IPS-NIHi11 (cell line): ENCODE data around the gene FAM240B.

Experiments used
- DNase-seq: peaks from one replicate; pipeline ENCODE4 v3.0.0; 2012; ENCODE audit warnings: mixed read lengths, low spot score

Gene FAM240B

GRCh38 chr9:38699337-38699736 lies 20.6 kb downstream of the FAM240B start:
- DNase-seq = no peak

- no peak for DNase-seq
These were observed 22.1 kb downstream of the FAM240B start for GRCh38 chr9:38697776-38698300.

- no peak for DNase-seq
These were observed 22.9 kb downstream of the FAM240B start for GRCh38 chr9:38696999-38697398.

GRCh38 chr9:38694676-38695075 lies 25.3 kb downstream of the FAM240B start:
- no peak for DNase-seq

- no peak for DNase-seq
These were observed 27.2 kb downstream of the FAM240B start for GRCh38 chr9:38692707-38693106.

- no peak for DNase-seq
These were observed 29.4 kb downstream of the FAM240B start for GRCh38 chr9:38690574-38690973.

GRCh38 chr9:38689678-38690077 lies 30.3 kb downstream of the FAM240B start:
- DNase-seq = peak; percentile 69

GRCh38 chr9:38687992-38688391 lies 31.9 kb downstream of the FAM240B start:
- DNase-seq = no peak

- DNase-seq = no peak
These were observed 32.5 kb downstream of the FAM240B start for GRCh38 chr9:38687389-38687842.

GRCh38 chr9:38686933-38687332 lies 33.0 kb downstream of the FAM240B start:
- DNase-seq = no peak

GRCh38 chr9:38685535-38685934 lies 34.4 kb downstream of the FAM240B start:
- DNase-seq = no peak

- no peak for DNase-seq
These were observed 36.6 kb downstream of the FAM240B start for GRCh38 chr9:38683336-38683735.

- peak; percentile 29 for DNase-seq
These were observed 37.2 kb downstream of the FAM240B start for GRCh38 chr9:38682713-38683112.

GRCh38 chr9:38681747-38682227 lies 38.1 kb downstream of the FAM240B start:
- DNase-seq = no peak

- no peak for DNase-seq
These were observed 39.0 kb downstream of the FAM240B start for GRCh38 chr9:38680837-38681445.

GRCh38 chr9:38677660-38678303 lies 42.2 kb downstream of the FAM240B start:
- DNase-seq = no peak

GRCh38 chr9:38675831-38676230 lies 44.1 kb downstream of the FAM240B start:
- no peak for DNase-seq

- no peak for DNase-seq
These were observed 44.7 kb downstream of the FAM240B start for GRCh38 chr9:38675211-38675610.

GRCh38 chr9:38673399-38674193 lies 46.3 kb downstream of the FAM240B start:
- DNase-seq = no peak

- no peak for DNase-seq
These were observed 48.2 kb downstream of the FAM240B start for GRCh38 chr9:38671748-38672147.

GRCh38 chr9:38671372-38671731 lies 48.6 kb downstream of the FAM240B start:
- DNase-seq = no peak

GRCh38 chr9:38670542-38671371 lies 49.2 kb downstream of the FAM240B start:
- DNase-seq = no peak
